ENCODE measurements around the gene PAGE2.
"Not testable (repeated sequence)": the region's sequence is repeated elsewhere in the genome, so short reads cannot be mapped to it uniquely, and the experiment has no call there.

PAGE2 gene, protein sequence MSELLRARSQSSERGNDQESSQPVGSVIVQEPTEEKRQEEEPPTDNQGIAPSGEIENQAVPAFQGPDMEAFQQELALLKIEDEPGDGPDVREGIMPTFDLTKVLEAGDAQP

DNA sequence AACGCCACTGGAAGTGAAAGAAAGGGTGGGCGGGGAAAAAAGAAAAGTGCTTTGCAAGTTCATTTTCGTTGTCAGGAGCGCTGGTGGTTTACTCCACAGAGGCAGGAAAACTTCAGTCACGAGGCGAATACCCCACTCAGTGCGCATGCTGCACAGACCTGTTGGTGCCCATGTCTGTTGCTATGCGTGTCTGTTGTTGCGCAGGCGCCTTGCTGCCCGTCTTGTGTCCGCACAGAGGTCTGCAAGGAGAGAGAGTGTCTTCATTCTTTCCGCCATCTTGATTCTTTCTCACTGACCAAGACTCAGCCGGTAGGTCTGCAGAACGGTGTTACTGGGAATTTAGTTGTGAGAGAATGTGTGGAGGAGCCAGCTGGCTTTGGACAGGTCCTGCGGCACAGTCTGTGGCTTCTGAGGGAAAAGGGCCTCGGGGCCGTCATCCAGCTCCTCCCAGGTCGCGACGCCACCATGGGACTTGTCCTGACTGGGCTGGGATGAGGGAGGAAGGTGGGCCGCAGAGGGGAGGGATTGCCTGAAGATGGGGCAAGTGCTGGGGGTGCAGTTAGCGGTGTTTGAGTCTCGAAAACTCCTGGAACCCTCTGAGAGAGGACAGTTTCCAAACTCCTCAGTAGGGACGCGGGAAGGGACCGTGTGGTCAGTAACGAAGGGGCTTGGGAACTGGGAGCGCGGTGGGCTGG, at the start of gene PAGE2:
TSS of gene PAGE2 (plus strand) at position 224 of the 695 bp plus-strand sequence. CDS start 1,003 bp downstream, outside the sequence.
- no peak for DNase-seq (ENCODE audit: low read depth)

DNA sequence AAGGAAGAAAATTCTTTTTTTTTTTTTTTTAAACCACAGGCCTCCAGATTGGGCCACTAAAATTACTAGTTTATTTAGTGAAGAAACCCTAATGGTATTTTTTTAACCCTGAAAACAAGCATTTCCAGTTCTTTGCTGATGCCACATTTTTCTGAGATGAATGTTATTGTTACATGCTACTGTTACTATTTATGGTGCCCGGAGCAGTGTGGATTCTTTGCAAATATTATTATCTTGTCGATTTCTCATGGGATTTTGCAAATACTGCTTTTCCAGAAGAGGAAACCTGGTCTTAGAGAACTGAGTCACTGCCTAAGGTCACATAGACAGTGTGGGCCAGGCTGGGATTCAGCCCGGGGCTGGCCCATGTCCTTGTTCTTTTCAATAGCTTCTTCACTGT, 49.3 kb upstream of the PAGE2 start:
- DNase-seq (ENCODE audit: low read depth), result no peak

DNA sequence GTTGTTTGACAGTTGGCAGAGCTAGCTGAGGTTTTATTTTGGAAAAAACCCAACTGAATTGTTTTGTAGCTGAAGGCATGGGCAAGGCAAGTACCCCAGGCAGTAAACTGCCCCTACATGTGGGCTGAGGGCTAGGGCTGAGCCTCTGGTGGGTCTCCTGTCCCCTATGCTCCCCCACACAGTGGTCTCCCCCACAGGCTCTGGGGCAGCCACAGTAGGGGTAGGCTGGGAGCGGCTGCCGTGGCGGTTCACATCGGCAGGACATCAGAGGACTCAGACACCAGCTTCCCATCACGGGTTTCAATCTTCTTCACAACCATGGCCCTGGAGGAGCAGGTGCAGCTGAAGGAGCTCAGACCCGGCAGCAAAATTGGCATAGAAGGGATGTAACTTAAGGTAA, 47.3 kb upstream of the PAGE2 start:
- no peak for DNase-seq (ENCODE audit: low read depth)

DNA sequence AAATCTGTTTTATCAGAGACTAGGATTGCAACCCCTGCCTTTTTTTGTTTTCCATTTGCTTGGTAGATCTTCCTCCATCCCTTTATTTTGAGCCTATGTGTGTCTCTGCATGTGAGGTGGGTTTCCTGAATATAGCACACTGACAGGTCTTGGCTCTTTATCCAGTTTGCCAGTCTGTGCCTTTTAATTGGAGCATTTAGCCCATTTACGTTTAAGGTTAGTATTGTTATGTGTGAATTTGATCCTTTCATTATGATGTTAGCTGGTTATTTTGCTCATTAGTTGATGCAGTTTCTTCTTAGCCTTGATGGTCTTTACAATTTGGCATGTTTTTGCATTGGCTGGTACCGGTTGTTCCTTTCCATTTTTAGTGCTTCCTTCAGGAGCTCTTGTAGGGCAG, 38.2 kb upstream of the PAGE2 start:
- DNase-seq (ENCODE audit: low read depth), result not testable (repeated sequence)

DNA sequence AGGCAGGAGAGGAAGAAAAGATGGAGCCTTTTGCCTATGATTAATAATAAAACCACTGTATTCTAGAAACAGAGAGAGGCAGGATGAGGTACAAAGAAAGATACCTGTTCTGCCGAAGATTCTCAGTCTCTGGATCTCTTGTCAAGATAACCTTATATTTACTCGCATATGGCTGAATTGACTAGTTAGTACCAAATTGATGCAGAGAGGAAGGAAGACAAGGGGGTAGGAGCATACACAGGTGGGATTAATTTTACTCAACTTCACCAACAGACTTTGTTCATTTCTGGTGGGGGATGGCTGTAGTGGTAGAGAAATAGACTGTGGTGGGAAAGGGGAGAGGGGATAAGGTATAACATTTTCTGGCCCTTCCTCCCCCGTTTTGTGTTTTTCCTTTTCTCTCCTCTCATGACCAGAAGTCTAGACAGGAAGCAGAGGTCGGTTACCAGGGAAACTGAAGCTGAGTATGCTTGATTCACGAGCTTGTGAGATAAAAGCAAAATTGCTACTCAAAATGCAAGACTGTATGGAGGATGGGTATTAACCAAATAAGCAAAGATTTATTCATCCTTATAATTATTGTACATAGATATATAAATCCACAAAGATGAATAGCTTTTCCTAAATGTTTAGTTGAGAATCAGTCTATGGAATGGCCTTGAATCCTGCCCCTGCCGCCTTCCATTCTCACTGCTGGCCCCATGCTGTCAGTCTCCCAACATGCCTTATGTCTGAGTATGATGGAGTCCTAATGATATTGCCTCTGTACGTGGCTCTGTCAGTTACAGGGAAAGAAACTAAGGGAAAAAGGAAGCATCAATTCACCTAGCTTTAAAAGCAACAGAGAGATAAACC, 31.8 kb upstream of the PAGE2 start:
- no peak for DNase-seq (ENCODE audit: low read depth)

DNA sequence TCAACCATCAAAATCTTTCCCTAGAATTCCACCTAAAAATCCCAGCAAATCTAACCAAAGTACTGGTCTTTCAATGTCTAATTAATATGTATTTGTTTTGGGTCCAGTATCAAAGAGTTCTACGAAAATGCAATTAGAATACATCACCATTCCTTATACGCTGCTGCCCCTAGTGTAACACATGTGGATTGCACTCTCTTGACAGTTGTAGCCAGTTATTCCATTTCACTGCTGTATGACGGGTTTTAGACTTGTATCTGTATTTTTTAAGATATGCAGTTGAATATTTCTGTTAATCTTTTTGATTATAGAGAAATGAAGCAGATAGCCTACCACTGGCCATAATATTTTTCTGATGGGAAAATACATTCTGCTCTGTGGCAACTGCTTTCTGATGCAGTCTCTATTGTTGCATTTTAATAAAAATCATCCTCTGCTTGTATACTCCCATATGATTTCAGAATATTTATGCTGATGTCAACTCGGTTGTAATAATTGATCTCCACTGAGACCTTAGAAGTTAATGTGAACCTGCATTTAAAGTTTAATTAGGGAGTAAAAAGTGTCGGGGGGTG, 31.1 kb upstream of the PAGE2 start:
- DNase-seq (ENCODE audit: low read depth), result no peak

DNA sequence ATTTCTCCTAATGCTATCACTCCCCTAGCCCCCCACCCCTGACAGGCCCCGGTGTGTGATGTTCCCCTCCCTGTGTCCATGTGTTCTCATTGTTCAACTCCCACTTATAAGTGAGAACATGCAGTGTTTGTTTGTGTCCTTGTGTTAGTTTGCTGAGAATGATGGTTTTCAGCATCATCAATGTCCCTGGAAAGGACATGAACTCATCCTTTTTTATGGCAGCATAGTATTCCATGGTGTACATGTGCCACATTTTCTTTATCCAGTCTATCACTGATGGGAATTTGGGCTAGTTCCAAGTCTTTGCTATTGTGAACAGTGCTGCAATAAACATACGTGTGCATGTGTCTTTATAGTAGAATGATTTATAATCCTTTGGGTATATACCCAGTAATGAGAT, 21.6 kb upstream of the PAGE2 start:
- DNase-seq (ENCODE audit: low read depth), result not testable (repeated sequence)

DNA sequence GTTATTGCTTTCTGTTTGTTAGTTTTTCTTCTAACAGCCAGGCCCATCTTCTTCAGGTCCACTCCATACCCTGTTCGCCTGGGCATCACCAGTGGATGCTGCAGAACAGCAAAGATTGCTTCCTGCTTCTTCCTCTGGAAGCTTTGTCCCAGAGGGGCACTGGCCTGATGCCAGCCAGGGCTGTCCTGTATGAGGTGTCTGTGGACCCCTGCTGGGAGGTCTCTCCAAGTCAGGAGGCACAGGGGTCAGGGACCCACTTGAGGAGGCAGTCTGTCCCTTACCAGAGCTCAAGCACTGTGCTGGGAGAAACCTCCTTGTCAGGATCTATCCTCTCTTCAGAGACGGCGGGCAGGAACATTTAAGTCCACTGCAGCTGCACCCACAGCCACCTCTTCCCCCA, 16.5 kb upstream of the PAGE2 start:
- DNase-seq (ENCODE audit: low read depth), result no peak

DNA sequence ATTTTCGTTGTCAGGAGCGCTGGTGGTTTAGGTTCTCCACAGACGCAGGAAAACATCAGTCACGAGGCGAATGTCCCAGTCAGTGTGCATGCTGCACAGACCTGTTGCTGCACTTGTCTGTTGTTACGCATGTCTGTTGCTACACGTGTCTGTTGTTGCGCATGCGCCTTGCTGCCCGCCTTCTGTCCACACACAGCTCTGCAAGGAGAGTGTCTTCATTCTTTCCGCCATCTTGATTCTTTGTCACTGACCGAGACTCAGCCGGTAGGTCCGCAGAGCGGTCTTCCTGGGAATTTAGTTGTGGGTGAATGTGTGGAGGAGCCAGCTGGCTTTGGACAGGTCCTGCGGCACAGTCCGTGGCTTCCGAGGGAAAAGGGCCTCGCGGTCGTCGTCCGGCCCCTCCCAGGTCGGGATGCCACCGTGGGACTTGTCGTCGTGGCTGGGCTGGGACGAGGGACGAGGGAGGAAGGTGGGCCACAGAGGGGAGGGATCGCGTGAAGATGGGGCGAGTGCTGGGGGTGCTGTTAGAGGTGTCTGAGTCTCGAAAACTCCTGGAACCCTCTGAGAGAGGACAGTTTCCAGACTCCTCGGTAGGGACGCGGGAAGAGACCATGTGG, 13.9 kb upstream of the PAGE2 start, which contains the start of gene PAGE2B:
TSS of gene PAGE2B (plus strand) at position 180 of the 617 bp plus-strand sequence. CDS start 1,012 bp downstream, outside the sequence.
- no peak for DNase-seq (ENCODE audit: low read depth)

DNA sequence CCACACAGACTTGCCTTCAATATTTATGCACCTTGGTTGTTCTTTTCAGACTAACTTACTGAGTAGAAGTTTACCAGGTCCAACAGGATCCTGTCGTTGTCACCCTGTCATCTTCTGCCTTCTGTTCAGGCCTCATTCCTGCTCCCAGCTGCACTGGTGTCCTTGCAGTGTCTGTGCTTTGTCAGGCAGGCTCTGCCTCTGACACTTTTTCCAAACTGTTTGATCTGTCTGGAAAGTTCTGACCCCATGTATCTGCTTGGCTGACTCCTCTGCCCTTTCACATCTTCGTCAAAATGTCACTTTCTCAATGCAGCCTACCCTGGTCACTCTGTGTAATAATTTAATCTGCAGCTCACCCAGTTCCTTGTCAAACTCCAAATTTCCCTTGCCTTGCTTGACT, 9.9 kb downstream of the PAGE2 start:
- no peak for DNase-seq (ENCODE audit: low read depth)

DNA sequence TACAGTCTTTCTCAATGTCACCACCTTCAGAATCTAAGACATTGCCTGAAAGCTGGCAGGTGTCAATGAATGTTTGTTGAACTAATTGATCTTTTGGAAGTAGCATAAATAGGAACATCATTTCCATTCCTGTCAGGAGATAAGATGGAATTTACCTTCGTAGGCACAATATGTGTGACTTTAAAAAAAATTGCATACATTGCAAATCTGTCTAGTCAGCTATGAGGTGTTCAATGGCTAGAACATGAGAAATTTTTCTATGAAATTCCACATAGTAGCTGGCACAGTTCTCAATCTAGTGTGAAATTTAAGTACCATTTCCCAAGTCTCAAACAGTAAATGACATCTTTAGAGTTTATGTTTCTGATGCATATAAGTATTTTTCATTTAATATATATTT, 10.3 kb downstream of the PAGE2 start:
- DNase-seq (ENCODE audit: low read depth), result no peak

DNA sequence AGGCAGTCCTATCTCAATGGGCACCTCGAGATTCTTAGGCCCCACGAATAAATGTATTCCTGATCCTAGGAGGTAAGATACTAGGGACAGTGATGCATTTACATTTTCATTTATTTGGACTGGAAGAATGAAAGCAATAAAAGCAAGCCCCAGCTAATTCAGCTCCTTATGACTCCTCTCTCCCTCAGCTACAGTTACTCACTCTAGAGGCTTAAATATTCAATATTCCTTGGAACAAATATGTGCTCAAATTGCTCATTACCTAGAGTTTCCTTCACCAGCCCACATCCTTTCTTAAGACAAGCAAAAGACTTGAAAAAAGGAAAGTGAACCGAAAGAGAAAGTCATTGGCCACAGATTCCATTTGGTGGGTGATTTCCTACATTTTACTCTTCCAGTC, 13.9 kb downstream of the PAGE2 start:
- no peak for DNase-seq (ENCODE audit: low read depth)

DNA sequence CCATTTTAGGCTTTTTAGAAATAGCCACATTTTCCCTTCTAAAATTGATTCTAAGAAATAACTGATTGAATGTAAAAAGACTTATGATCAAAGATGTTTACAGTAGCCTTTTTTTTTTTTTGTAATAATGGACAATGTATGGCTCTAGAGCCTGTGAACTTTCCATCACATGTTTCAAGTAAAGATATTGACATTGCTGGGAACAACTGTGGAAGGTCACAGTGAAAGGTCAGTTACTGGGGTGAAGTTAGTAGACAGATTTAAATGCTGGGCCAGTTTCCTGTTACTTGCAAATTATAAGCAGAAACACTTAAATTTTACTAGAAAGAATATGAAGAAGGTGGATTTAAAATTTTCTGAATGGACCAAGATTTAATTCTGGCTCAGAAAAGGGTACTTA, 18.4 kb downstream of the PAGE2 start:
- DNase-seq (ENCODE audit: low read depth), result no peak

DNA sequence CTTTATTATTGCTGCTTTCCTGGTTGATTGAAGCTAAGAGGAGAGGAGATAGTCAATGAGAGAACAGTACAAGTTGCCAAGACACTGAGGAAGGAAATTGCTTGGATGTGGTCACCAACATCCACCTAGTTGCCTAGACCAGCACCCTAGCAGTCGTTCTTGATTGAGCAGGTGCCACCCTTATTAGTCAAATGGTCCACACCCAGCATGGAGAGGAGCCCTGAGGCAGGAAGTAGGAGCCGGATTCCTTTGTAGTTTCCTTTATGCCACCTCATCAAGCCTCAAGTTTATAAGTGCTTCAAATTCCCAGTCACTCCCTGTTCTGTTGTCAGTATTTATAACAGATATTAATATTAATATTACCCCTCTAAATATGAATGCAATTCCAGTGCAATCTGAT, 19.1 kb downstream of the PAGE2 start:
- DNase-seq (ENCODE audit: low read depth), result no peak

DNA sequence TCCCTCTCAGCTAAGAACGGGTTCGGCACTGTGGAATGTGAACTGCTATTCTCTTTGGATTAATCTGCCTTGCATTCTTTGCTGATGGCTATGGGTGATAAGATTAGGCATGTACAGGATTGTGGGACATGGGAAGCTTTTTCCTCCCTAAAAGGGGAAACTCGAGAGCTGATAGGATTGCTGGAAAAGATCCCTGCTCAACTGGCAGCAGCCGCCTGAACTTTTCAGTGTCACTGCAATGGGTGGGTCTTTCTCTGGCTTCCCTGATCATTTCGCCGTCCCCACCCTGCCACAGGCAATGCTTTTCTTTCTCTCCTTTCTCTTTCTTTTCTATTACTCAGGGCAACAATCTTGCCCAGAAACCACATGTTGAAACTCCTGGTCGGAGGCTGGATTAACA, 20.5 kb downstream of the PAGE2 start:
- DNase-seq (ENCODE audit: low read depth), result no peak

DNA sequence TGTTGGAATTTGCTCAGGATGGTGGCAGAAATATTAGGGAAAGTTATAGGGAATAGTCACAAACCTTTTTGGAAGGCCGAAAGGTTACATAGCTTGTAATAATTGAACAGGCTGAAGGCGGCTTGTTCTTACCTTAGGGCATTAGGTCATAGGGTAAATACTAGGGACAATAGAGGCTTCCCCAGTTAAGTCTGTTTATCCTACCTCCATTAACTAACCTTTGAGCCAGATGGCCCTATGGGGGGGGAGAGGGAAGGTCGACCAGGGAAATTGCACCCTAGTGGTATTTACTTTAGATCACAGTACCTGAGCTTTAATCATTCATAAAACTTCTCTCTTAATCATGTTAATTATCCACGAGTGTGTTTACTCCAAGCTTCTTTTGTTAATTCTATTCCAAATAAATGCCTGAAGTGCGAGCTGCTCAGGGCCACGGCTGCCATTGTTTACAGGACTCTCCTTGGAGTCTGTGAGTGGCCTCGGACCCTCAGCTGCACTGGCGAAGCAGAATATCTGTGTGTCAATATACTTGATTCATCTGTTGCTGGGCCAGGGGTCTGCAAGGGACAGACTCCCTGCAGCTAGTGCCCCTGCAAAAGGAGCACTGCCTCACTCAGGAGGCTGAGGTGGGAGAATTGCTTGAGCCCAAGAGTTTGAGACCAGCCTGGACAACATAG, 22.9 kb downstream of the PAGE2 start:
- no peak for DNase-seq (ENCODE audit: low read depth)

DNA sequence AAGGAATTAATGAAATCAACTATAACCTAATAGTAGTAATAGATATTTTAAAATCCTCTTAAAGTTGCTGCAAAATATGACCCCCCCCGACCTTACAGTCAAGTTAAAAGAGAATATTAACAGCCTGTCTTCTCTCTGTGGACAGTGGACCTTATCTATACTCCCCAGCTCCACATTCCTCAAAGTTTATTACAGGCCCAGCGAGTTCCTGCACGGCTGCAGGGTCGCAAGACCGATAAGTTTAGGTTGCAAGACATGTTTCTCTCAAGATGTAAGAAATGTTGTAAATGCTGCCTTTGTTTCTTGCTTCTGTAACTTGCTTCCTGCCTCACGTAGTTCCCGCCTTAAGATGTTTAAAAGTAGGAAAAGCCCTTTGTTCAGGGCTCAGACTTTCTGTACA, 27.8 kb downstream of the PAGE2 start:
- DNase-seq (ENCODE audit: low read depth), result peak; percentile 61

DNA sequence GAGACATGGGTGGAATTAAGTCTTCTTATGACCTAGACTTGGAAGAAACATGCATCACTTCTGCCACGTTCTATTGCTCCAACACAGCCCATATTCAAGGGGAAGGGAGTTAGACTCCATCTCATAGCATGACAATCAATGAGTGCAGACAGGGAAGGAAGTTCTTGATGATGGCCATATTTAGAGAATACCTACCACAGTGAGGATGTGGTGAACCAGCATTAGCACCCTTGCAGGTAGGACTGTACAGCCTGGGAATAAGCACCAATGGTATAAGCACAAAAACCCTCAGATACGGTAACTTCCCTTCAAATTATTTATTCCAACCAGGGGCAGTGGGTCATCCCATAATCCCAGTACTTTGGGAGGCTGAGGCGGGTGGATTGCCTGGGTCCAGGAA, 29.8 kb downstream of the PAGE2 start:
- peak; percentile 37 for DNase-seq (ENCODE audit: low read depth)

DNA sequence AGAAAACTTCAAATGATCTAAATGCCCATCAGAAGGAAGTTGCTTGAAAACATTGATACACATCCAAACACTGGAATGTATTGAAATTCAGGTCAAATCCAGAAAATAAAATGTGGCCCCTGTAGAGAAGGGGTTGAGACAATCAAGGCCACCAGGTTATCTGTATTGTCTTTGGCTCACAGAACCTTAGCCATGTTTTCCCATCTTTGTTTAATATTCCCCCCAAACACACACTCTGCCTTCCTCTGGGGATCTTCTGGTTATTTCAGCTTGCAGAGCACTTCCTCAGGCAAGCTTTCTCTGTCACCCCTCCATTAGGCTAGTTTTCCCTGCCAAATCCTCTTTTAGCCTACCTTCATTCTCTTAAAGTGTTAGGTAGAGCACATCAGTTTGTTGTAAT, 30.5 kb downstream of the PAGE2 start:
- no peak for DNase-seq (ENCODE audit: low read depth)

DNA sequence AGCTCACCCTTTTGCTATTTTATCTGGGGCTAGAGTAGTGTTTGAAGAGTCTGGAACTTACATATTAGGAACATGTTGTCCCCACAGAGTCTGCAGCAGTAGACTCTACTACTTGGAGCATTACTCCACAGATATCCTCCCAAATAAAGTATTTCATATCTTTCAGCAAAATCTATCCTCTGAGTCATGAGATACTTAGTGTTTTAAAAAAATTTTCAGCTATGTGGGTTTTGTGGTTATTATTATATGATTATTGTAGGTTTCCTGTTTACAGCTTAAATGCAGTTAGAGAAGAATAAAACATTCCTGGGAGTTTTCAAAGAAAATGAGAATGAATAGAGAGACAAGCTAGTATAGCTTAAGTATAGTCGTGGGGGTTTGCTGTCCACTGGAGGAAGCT, 30.9 kb downstream of the PAGE2 start:
- no peak for DNase-seq (ENCODE audit: low read depth)

DNA sequence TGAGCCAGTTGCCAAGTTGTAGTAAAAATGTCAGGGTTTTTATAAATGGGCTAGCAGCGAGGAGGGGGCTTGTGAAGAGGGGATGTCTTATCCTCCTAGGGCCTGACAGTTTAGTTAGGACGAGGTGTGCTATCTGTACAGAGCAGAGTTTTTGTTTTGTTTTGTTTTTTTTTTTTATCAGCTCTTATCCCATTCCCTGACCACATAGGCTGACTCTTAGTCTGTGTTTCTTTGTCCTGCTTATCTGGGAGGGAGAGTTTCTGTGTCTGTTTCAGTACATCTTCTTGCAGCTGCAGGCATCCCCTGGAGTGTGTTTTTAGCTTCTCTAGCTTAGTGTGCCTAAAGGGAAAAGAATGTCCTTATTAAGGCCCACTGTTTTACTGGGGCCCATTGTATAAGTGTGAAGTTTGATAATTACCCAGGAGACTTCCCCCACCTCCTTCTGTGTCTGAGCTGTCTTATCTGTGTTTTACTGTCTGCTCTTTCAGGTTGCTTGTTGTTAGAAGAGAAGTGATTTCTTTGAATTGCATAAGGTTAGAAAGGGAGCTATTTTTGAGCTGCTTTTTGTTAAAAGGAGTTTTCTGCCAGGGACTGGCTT, 32.0 kb downstream of the PAGE2 start:
- DNase-seq (ENCODE audit: low read depth), result peak; percentile 63

All from CMK (cell line).